T-cell (primary cell): ENCODE data around the gene PGRMC2. TPM values are rescaled to one million over a fixed set of nuclear protein-coding genes. Genes with fewer than 3 reads are reported as not detected.

Experiments
- ATAC-seq, 4 experiments: fragments of 200-7000 bp in 3 of 4; fragments of 150-1000 bp in 1 of 4; cut with Tn5 transposase; replicated peaks in 1 of 4; 1 replicate in 3 of 4; 2 replicates in 1 of 4; pipeline ENCODE4 v1.10.0; 2021; ENCODE audit warnings: moderate library complexity in 3 of 4, mild to moderate bottlenecking in 2 of 4, moderate number of reproducible peaks in 1 of 4
- CTCF ChIA-PET, 2 donors: fragments of 300-600 bp; sonication (Branson Sonifier 250); formaldehyde crosslinking; loops; one replicate each; lab custom pipeline; 2022; ENCODE audit warnings: antibody characterized with exemption in 2 of 2; lab: Charles Lee
- POLR2A ChIA-PET, 2 donors: fragments of 300-600 bp; sonication (Branson Sonifier 250); formaldehyde crosslinking; loops; one replicate each; lab custom pipeline; 2022; ENCODE audit warnings: antibody characterized with exemption in 2 of 2; lab: Charles Lee
- DNase-seq, 35 experiments: peaks; one replicate each; pipeline versions ENCODE4 v3.0.0 to v3.0.0-alpha.2; 2013 to 2023
- H3K27ac ChIP-seq: one replicate; pipeline ENCODE4 v1.5.1; 2013; ENCODE audit warnings: low read length
- H3K27me3 ChIP-seq, 2 experiments: replicated peaks in 1 of 2; 1 replicate in 1 of 2; 2 replicates in 1 of 2; pipeline versions ENCODE4 v1.6.1 to v1.7.0; 2013; ENCODE audit warnings: low read length in 1 of 2, mixed read lengths in 1 of 2; ENCODE audit not compliant: control insufficient read depth in 2 of 2, insufficient read depth in 2 of 2; ENCODE audit errors: extremely low read depth in 1 of 2
- H3K36me3 ChIP-seq, 2 donors: 1 replicate in 1 of 2; 2 replicates in 1 of 2; pipeline versions ENCODE4 v1.6.1 to v1.7.0; 2013; ENCODE audit warnings: low read length in 1 of 2; ENCODE audit not compliant: control insufficient read depth in 2 of 2, insufficient read depth in 1 of 2; ENCODE audit errors: extremely low read depth in 1 of 2
- H3K4me1 ChIP-seq, 2 experiments: 1 replicate in 1 of 2; 2 replicates in 1 of 2; pipeline versions ENCODE4 v1.6.1 to v1.7.0; 2013; ENCODE audit warnings: low read length in 2 of 2, mixed read lengths in 1 of 2; ENCODE audit not compliant: insufficient read depth in 2 of 2, control insufficient read depth in 1 of 2; ENCODE audit errors: extremely low read depth in 1 of 2
- H3K4me3 ChIP-seq, 2 donors: 1 replicate in 1 of 2; 2 replicates in 1 of 2; pipeline versions ENCODE4 v1.5.1 to v1.7.0; 2013; ENCODE audit warnings: mild to moderate bottlenecking in 2 of 2, low read length in 1 of 2, moderate library complexity in 1 of 2; ENCODE audit not compliant: control insufficient read depth in 1 of 2; ENCODE audit errors: extremely low read depth in 1 of 2
- H3K9me3 ChIP-seq: 2 replicates; pipeline ENCODE4 v1.7.0; 2013
- H3K27ac Mint-ChIP-seq, 2 donors: one replicate each; pipeline ENCODE4 v1.8.0; 2020 to 2021; ENCODE audit warnings: mild to moderate bottlenecking in 2 of 2, mixed read lengths in 2 of 2
- H3K27me3 Mint-ChIP-seq, 2 donors: one replicate each; pipeline ENCODE4 v1.8.0; 2021 to 2022; ENCODE audit warnings: mixed read lengths in 2 of 2
- H3K36me3 Mint-ChIP-seq: one replicate; pipeline ENCODE4 v1.8.0; 2021; ENCODE audit warnings: mixed read lengths
- H3K4me1 Mint-ChIP-seq, 3 donors: one replicate each; pipeline ENCODE4 v1.8.0; 2020 to 2022; ENCODE audit warnings: mixed read lengths in 3 of 3, mild to moderate bottlenecking in 1 of 3
- H3K4me3 Mint-ChIP-seq, 3 donors: one replicate each; pipeline ENCODE4 v1.8.0; 2020 to 2022; ENCODE audit warnings: mild to moderate bottlenecking in 3 of 3, mixed read lengths in 3 of 3, moderate library complexity in 3 of 3
- H3K9me3 Mint-ChIP-seq, 3 donors: one replicate each; pipeline ENCODE4 v1.8.0; 2020 to 2022; ENCODE audit warnings: mixed read lengths in 3 of 3
- WGBS: methylation state at CpG from one replicate; pipeline ENCODE4 v1.1.5; 2013; ENCODE audit warnings: missing lambda C conversion rate; ENCODE audit not compliant: insufficient coverage; 5-methylcytosine and 5-hydroxymethylcytosine counted together
- total RNA-seq, 35 experiments: library from RNA in 6 of 35; stranded (reverse) in 6 of 35; fragments of 120-200 nt in 1 of 35; gene quantifications; one replicate each; pipeline versions ENCODE4 v1.2.1 to v1.2.4 and lab custom pipeline; 2013 to 2026

PGRMC2 gene
- total RNA-seq, 5 donors from 2014 or later (not counting 1 experiment from before 2014, with no cell fraction given), result 29.5 to 64.2 (median 35.4) TPM

DNA sequence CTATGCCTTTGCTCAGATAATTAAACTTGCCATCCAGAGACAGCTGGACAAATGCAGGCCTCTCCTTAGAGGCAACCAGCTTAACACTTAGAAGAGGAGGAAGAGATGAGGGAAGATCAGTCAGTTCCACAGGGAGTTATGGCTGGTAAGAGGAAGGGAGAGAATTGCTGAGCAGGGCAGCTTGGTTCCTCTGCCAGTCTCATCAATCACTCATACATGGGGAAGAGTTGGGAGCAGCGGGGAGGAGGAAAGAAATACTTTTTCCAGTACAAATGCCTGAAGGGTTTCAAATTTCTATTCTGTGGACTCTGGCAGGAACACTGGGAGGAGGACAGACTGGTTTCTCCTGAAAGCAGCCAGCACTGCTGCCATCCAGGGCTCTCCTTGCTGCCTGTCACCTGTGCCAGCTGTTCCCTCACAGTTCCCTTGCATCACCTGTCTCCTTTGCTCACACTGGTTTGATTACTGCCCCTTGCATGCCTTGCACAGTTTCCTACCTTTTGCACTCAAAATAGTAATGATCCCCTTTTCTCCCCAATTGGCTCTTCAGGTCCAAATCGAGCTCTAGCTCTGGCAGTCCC is 59.5 kb downstream of the PGRMC2 start:
- Mint-ChIP-seq H3K27me3 (peaks cover 4% of the 10 kb centered on the region in 2 donors), H3K9me3 (no peaks in the 10 kb centered on the region), H3K36me3 (no peaks in the 10 kb centered on the region), H3K4me1 (no peaks in the 10 kb centered on the region), H3K27ac (no peak overlapping the region), H3K4me3 (no peak overlapping the region)
- Histone ChIP-seq H3K4me3 (no peak overlapping the region), H3K9me3 (no peaks in the 10 kb centered on the region), H3K4me1 (no peaks in the 10 kb centered on the region), H3K27me3 (peaks cover 0 to 3% of the 10 kb centered on the region in 2 experiments), H3K27ac (no peak overlapping the region), H3K36me3 (no peaks in the 10 kb centered on the region)
- ChIA-PET POLR2A (interaction anchor here in 1 of 2 donors (0.5 kb wide), 1 partner anchor 64 kb away, joined by 7 read pairs; no protein-coding TSS in a partner anchor), CTCF (no interaction called here)
- ATAC-seq, result peak in 1 of 4 experiments; percentile 23
- 64% methylated on average over 1 of the region's 2 CpGs for WGBS
- no peak for DNase-seq

DNA sequence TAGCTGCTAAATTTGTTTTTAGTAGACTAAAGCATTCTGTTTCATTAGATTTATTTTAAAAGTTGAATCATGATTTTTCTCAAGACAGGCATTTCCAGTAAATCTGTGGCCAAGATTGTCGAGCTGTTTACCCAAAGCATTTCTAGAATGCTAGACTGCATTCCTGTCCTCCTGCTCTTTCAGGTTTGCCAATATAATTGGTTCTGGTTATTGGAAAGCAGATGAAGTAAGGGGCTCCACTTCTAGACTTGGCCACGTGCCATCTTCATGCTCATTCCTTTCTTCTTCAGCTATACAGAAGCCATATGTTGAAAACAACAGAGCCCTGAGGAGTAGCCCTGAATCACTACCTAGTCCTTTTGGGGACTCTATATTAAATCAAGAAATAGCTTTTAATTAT is 62.5 kb downstream of the PGRMC2 start:
- ChIA-PET POLR2A (interaction anchor here in 1 of 2 donors (0.6 kb wide), 1 partner anchor 621 kb away, joined by 3 read pairs; no protein-coding TSS in a partner anchor), CTCF (interaction anchor here in 1 of 2 donors (0.6 to 1.5 kb wide), 2 partner anchors 15 to 25 kb away, joined by 3 read pairs; no protein-coding TSS in a partner anchor)
- H3K9me3 Mint-ChIP-seq, result no peaks in the 10 kb centered on the region
- H3K27me3 Mint-ChIP-seq, result peaks cover 4% of the 10 kb centered on the region in 2 donors
- no peak overlapping the region for H3K4me3 Mint-ChIP-seq
- DNase-seq, result no peak
- H3K27ac Mint-ChIP-seq, result no peak overlapping the region
- no peaks in the 10 kb centered on the region for H3K36me3 ChIP-seq
- no peaks in the 10 kb centered on the region for H3K36me3 Mint-ChIP-seq
- no peaks in the 10 kb centered on the region for H3K4me1 ChIP-seq
- H3K27ac ChIP-seq, result no peak overlapping the region
- no peak for ATAC-seq
- H3K9me3 ChIP-seq, result no peaks in the 10 kb centered on the region
- H3K4me1 Mint-ChIP-seq, result peaks cover 0 to under 1% (median 0%) of the 10 kb centered on the region in 3 donors
- no CpG with 5 or more reads among the region's 2 CpGs for WGBS
- H3K27me3 ChIP-seq, result peaks cover 0 to 3% of the 10 kb centered on the region in 2 experiments
- no peak overlapping the region for H3K4me3 ChIP-seq

DNA sequence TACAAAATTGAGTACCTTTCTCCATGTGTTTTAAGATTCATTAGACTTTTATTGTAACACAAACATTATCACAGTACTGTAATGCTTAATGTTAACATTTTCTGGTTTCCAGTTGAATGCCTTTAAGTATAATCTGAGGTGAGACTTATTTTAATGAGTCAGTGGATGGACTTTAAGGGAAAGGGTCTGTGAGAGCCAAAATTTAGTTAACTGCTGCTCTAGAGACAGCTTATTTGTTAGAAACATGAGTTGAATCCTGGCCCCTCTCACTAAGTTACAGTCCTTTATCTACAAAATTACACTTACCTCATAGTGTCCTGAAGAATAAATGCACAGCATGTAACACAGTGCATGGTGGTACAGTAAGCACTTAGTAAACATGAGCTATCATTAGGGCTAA is 66.0 kb downstream of the PGRMC2 start:
- H3K27ac ChIP-seq, result no peak overlapping the region
- no peak overlapping the region for H3K4me3 ChIP-seq
- H3K9me3 Mint-ChIP-seq, result no peaks in the 10 kb centered on the region
- H3K4me1 Mint-ChIP-seq, result peaks cover 0 to 2% (median 0%) of the 10 kb centered on the region in 3 donors
- no peaks in the 10 kb centered on the region for H3K9me3 ChIP-seq
- H3K4me1 ChIP-seq, result no peaks in the 10 kb centered on the region
- no peak overlapping the region for H3K4me3 Mint-ChIP-seq
- H3K27me3 Mint-ChIP-seq, result peaks cover under 1 to 1% of the 10 kb centered on the region in 2 donors
- H3K36me3 Mint-ChIP-seq, result no peaks in the 10 kb centered on the region
- ChIA-PET POLR2A (interaction anchor here in 1 of 2 donors (0.5 kb wide), 1 partner anchor 268 kb away, joined by 3 read pairs; no protein-coding TSS in a partner anchor), CTCF (interaction anchor here in 1 of 2 donors (1.5 kb wide), 1 partner anchor 10 kb away, joined by 4 read pairs; no protein-coding TSS in a partner anchor)
- ATAC-seq, result no peak
- no peaks in the 10 kb centered on the region for H3K27me3 ChIP-seq
- DNase-seq, result no peak
- H3K27ac Mint-ChIP-seq, result no peak overlapping the region
- H3K36me3 ChIP-seq, result no peaks in the 10 kb centered on the region

DNA sequence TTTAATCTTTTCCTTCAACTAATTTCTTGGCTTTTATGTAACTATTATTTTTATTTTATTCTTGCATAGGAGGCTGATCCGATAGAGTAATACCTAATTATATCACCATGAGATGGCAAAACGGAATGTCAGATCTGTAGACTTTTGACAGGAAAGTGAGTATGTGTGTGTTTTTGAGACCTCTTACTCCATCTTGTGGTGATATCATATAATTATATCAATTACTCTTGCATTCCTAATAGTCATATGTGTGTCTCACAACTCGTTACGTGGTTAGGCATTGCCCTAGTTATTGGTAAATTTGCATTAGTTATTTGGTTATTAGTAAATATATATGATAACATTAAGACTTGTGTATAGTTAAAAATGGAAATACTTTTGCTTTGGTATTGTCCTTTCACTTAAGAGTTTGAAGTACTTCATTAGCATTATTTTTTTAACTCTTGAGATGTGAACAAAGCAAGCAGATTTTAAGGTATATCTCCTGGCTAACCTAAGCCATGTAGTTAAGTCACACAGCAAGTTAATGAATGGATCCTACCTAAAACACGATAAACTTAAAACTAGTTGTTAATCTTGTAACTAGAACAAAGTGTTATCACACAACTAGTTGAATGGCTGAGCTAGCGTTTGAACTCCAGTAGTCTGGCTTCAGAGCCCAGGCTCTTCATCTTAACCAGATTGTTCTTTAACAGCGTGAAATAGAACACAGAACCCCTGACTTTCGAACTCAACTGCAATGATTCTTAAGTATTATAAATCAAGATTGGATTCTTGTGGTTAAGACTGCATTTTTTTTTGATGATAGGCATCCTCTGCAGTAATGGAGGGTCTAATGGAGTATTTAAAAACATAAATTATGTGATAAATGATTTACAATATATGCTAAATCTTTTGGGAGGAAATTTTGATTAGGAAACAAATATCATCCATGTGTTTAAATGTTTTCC is 67.1 kb downstream of the PGRMC2 start:
- ATAC-seq (no peak), DNase-seq (peak in 1 of 35 experiments; percentile 7)
- H3K4me3 ChIP-seq, result no peak overlapping the region
- ChIA-PET CTCF (interaction anchor here in 1 of 2 donors (0.5 kb wide), 1 partner anchor 266 kb away, joined by 4 read pairs; no protein-coding TSS in a partner anchor), POLR2A (no interaction called here)
- WGBS, result no CpG with 5 or more reads among the region's 8 CpGs
- no peak overlapping the region for H3K4me3 Mint-ChIP-seq
- no peaks in the 10 kb centered on the region for H3K27me3 Mint-ChIP-seq
- no peaks in the 10 kb centered on the region for H3K4me1 ChIP-seq
- H3K4me1 Mint-ChIP-seq, result peaks cover 0 to 2% (median 0%) of the 10 kb centered on the region in 3 donors
- H3K27me3 ChIP-seq, result no peaks in the 10 kb centered on the region
- no peaks in the 10 kb centered on the region for H3K9me3 ChIP-seq
- H3K36me3 Mint-ChIP-seq, result no peaks in the 10 kb centered on the region
- no peaks in the 10 kb centered on the region for H3K36me3 ChIP-seq
- no peak overlapping the region for H3K27ac Mint-ChIP-seq
- H3K27ac ChIP-seq, result no peak overlapping the region
- no peaks in the 10 kb centered on the region for H3K9me3 Mint-ChIP-seq

Other genes with a start within 250 kb of the PGRMC2 start
- gene LARP1B, start 226.5 kb downstream of the PGRMC2 start, total RNA-seq, result 10 to 100 TPM in 4 of 5 donors, 1 to 10 TPM in 1; 9.6 to 15.5 (median 13.1) TPM